GM19193 (cell line): Measurements from ENCODE around the gene RASGEF1C.

Source experiments
- POLR2A ChIP-seq: IDR thresholded peaks from 4 replicates; pipeline ENCODE4 v1.6.1; 2011; ENCODE audit not compliant: insufficient read depth, insufficient read length; ENCODE audit errors: extremely low read depth

RASGEF1C gene

DNA sequence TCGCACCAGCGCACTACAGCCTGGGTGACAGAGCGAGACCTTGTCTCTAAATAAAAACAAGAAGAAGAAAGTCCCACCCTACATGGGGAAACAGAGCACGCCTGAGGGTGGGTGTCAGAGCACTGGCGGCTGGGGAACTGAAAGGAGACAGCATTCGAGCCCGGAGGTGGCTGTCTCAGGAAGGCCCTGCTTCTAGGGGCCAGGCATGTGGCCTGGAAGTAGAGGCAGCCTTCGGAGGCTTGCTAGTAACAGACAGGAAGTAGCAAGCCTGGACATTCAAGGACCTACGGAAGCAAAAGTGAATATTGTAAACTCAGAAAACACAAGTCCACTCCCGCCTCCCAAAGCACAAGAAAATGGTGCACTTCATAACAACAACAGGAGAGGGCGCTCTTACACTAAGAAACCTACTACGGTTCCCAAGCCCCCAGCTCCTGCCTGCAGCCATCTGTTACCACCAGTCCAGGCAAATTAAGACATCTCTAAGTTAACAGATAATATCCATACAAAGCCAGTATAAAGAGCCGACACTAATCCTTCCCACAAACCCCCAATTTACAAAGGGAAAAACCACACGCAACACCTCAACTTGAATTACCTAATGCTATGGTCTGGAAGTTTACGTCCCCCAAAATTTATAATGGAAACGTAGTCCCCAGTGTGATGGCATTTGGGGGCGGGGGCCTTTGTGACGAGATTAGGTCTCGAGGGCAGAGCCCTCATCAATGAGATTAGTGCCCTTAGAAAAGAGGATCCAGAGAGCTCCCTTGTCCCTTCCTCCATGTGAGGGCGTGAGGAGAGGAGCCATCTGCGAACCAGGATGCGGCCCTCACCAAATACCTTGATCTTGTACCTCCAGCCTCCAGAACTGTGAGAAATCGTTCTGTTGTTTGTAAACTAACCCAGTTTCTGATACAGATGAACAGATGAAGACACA, 7.7 kb downstream of the RASGEF1C start:
- TF ChIP-seq POLR2A = no peak

DNA sequence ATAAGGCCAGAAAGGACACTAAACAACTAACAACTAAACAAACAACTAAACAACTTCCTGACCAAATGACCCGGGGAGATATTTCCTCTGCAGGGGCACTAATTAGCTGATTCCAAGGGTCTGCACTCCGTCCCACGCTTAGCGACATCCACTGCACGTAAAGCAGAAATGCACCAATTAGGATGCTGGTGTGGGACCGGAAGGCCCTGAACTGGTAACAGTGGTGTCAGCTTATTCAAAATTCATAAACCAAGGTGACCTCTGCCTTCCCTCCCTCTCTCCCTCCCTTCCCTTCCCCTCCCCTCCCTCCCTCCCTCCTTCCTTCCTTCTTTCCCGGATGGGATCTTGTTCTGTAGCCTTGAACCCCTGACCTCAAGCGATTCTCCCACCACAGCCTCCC, 9.6 kb downstream of the RASGEF1C start:
- no peak for TF ChIP-seq POLR2A

DNA sequence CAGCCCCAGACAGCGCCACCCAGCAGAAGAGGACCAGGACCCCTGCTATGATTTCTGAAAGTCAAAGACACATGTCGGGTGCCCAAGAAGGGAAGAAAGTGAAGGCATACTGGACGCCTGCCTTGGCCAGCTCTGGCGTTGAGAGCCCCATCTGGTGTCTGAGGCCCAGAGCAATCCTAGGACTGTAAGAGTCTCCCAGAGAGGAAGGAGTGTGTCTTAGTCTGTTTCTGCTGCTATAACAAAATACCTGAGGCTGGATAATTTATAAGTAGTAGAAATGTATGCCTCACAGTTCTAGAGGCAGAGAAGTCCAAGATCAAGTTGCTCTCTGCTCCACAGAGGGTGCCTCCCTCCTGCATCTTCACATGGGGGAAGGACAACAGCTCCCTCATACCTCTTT, 10.8 kb downstream of the RASGEF1C start:
- TF ChIP-seq POLR2A = no peak

DNA sequence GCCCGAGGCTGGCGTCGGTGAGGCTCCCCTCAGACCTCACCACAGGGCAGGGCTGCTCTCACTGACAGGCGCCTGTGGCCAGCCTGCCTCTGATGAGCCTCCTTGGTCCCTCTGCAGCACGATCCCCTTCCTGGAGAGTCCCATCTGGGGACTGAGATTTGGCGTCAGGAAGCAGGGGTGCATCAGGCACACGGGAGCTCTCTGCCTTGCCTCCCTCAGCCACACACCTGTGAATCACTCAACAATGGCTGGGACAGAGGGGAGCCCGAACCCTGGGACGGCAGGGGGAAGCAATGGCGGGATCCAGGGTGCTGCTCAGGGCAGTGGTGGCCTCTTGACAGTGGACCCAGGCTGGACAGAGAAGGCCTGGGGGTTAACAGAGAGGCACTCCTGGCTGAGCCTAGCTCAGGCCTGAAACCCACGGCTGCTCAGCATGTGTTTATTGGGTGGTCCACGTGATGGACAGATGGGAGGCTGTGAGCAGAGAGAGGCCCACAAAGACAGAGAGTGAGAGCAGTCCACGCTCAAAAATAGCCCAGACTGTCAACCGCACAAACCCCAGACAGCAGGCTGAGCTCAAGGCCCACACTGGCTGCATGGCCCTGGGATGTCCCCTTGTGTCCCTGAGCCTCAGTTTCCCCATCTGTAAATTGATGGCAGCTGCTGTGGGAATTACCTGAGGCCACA, 11.9 kb downstream of the RASGEF1C start:
- TF ChIP-seq POLR2A = no peak

DNA sequence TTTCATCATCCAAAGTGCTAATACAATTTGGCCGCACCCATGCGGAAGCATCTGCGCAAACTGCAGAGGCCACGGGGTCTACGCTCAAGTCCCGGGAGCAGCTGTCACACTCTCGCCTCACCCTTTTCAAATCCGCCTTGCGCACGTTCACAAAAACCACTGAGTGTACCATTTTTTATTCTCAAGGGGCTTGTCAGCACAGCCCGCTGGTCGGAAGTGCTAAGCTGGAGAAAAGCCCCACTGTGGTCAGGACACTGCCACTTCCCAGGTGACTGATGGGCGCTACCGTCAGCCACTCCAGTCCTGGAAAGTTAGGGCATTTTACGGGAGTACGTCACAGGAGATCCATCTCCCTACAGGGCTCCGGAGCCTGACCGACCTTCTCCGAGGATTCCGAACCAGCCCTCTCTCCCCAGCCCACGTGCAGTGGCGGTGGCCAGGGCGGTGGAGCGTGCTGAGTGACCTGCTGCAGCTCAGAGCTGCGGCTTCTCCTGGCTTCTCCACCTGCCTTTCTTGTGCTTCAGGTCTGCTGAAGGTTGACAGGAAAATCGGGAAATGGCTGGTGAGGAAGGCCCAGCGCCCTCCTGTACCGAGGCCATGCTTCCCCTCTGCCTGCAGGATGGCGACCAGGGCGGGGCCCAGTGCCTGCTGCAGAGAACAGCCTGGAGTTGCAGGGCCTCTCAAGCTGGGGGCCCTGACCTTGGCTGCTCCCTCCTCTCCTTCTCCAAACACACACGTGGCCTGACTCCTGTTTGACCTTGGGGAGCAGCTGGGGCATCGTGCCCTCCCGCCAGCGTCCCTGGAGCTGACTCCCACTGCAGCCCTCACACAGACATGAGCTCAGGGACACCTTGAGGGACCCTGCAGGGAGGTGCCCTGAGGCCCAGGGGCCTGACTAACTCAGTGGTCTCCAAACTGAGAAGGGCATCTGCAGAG, 14.3 kb downstream of the RASGEF1C start:
- TF ChIP-seq POLR2A = no peak

DNA sequence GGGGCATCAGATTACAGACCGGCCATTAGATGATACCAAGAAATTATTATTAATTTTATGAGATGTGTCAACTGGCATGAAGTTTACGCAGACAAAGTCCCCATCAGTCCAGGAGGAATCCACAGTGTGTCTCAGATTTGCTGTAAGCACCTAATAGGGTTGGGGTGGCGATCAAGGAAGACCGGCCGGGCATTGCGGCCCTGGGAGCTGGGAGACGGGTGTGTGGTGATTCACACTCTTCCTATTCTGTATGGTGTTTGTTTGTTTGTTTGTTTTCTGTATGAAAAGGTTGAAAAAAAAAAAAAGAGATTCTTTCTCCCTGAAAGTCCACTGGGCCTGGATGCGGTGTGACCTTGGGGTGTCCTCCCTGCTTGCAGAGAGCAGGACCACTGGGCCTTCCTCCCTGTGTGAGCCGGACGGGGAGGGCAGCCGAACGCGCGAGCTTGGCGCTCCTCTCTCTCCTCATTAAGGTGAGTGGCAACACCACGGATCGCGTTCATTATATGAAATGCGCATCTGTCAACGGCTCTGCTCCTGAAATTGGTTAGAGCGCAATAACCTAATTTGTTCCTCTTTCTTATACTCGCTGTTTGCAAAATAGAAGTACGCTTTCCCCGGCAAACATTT, 15.1 kb downstream of the RASGEF1C start:
- TF ChIP-seq POLR2A = no peak

DNA sequence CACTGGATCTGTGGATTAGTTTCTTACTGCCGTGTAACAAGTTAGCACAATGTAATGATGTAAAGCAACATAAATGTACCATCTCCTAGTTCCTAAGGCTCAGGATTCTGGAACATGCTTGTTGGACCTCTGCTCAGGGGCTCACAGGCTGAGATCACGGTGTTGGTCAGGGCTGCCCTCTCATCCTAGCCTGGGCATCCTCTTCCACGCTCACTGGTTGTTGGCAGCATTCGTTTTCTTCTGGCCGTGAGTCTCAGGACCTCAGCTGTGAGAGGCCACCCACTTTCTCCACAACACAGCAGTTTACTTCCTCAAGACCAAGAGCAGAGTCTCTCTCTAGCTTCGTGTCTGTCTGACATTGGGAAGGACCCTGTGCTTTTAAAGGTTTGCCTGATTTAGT, 17.3 kb downstream of the RASGEF1C start:
- no peak for TF ChIP-seq POLR2A

DNA sequence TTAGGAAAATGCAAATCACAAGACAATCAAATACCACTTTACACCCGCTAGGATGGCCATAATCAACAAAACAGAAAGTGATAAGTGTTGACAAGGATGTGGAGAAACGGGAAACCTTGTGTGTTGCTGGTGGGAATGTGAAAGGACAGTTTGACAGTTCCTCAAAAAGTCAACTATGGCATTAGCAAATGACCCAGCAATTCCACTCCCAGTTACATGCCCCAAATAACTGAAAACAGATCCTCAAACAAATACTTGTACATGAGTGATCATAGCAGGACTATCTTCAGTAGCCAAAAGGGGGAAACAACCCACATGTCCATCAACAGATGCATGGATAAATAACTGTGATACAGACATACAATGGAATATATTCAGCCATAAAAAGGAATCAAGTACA, 21.2 kb downstream of the RASGEF1C start:
- no peak for TF ChIP-seq POLR2A

DNA sequence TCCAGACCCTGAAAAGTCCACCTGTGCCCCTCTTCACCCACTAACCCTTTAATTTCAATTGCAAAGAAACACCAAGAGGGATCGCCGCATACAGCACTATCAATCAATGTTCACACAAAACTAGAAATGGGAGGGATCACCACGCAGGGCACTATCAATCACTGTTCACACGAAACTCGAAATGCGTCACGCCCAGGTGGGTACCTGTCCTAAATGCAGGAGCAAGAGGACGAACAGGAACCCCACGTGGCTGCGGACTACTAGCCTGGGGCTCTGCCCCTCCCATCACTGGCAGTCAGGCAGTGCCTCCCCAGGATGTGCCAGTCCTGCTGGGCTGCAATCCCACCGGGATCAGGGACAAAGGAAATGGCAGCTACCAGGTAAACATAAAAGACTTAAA, 28.2 kb downstream of the RASGEF1C start:
- TF ChIP-seq POLR2A = no peak

DNA sequence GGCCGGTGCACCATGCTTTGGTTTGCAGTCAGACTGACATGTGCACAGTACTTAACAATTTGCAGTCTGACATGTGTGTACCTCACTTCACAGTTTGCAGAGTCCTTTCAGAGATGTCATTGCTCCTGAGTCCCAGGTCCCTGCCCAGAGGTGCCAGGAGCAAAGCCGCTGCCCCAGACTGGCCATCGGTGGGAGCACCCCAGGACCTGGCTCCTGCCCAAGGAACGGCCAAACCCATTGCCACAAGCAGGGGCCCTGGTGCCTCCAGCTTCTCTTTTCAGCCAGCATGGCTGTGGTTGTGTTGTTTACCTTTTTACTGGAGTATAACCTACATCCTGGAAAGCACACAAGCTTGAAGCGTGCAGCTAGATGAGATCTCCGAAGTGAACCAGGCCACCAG, 28.6 kb downstream of the RASGEF1C start:
- no peak for TF ChIP-seq POLR2A

DNA sequence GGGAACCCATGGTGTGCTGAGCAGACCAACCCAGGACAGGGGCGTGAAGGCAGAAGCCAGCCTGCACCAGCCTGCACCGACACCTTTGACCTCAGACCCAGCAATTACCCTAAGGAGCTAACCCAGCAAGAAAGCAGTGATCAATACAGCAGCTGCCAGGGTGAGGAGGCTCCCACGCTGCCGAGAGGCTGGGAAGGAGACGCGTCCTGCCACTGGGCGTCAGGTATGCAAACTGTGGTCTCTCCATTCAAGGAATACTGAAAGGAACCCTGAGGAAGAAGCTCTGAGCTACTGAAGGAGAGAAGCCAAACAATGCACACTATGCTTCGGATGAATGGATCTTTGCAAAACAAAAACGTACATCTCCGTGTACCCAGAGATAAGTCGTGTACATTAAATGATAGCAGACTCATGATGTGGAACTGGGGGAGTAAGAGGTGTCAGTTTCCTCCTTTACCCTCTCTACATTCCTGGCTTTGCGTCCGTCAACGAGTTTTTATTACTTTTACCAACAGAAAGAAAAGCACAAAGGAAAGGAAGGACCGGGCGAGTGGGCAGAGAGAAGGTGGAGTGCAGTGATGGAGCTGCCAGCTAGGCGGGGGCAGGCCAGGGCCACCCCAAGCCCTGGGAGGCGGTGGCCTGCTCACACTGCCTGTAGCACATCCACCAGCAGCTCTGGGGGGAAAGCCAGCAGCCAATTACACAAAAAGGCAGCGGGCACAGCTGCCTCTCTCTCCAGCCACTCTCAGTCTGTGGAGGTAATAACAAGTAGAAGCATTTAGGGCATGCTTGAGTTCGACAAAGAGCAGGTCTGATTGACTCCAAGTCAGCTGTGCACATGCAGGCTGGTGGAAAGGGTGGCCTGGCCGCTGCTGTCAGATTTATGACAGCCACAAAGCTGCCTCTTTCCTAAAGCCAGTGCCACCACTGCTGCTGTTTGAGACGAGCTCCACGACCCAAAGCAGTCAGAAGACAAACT, 29.3 kb downstream of the RASGEF1C start:
- TF ChIP-seq POLR2A = no peak

DNA sequence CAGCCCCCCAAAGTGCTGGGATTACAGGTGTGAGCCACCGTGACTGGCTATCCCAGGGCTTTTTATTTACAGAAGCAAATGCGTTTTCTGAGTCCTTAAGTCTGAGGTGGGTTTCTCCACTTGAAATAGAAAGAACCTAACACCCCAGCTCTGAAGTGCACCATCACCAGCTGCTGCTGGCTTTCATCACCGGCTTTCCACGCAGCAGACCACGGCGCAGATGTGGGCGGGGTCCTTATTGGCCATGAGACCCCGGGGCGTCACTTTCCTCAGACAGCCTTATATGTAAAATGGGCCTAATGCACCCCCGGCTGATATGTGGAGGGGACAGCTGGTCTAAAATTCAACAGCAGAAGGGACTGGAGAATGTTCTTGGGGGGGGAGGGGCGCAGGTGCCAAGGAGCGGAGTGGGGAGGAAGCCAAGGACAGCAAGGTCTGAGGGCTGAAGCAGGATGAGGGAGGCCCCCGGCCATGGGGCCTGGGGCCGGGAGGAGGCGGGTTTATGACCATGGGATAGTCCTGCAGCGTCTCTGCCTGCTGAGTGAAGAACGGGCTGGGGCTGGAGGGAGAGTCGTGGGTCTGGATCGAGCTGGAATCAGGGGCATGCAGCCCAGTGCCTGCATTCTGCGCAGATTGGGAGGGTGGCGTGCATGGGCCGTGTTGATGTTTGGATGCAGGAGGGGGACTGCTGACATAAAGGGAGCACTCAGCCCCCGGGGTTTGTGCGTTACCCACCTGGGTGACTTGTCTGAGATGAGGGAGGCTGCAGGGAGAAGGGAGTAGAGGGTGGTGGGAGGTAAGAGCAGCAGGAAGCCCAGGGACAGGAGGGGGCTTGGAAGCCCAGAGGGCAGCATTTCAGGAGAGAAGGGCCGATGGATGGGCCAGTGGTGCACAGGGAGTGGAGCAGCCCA, 30.2 kb downstream of the RASGEF1C start:
- no peak for TF ChIP-seq POLR2A
